ENCODE data around the gene HIBCH.

DNA sequence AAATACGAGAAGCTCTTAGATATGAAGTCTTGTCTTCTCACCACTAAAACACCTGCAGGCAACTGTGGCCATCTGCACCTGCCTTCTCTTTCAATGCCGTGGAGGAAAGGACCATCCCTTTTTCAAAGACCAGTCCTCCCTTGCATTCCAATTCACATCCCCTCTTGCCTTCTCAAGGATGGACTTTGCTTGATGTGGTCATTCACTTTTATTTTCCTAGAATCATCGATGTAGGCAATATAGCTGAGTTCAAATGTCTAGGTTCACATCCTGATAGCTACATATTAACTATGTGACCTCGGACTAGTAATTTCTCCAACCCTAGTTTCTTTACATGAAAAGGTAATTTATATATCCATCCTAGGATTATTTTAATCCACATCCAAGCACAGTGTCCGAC lies 110.1 kb downstream of the HIBCH start:
- TF ChIP-seq TAF1 (IDR thresholded peaks at IDR 0.05; ENCODE audit: low read depth) (no peak), REST (IDR thresholded peaks at IDR 0.05; ENCODE audit: low read depth) (no peak), MAX (IDR thresholded peaks at IDR 0.05) (no peak), TCF12 (IDR thresholded peaks at IDR 0.05; ENCODE audit: low read depth) (no peak), NFIC (IDR thresholded peaks at IDR 0.05) (no peak), CEBPB (IDR thresholded peaks at IDR 0.05) (no peak), CREB1 (IDR thresholded peaks at IDR 0.05; ENCODE audit: low read depth) (no peak), RAD21 (IDR thresholded peaks at IDR 0.05; ENCODE audit: low read depth) (no peak), EP300 (IDR thresholded peaks at IDR 0.05; ENCODE audit: borderline replicate concordance) (no peak), YY1 (IDR thresholded peaks at IDR 0.05; ENCODE audit: low read depth) (no peak)
